HG03175 (cell line): ENCODE data around the gene ZNF280D.

Experiments
- ATAC-seq: cut with Tn5 transposase; IDR thresholded peaks from one replicate; pipeline ENCODE4 v1.9.1; 2021; ENCODE audit warnings: mild to moderate bottlenecking, moderate library complexity; ENCODE audit not compliant: unreplicated experiment

ZNF280D gene

GRCh38 chr15:56754772-56755370 lies 21.6 kb upstream of the ZNF280D start:
- no peak for ATAC-seq

- no peak for ATAC-seq
These were observed 19.7 kb upstream of the ZNF280D start for GRCh38 chr15:56752986-56753385.

- ATAC-seq: no peak
These were observed 16.7 kb upstream of the ZNF280D start for GRCh38 chr15:56749982-56750381.

GRCh38 chr15:56744701-56745683 lies 11.7 kb upstream of the ZNF280D start:
- ATAC-seq: no peak

GRCh38 chr15:56741541-56741940 lies 8.2 kb upstream of the ZNF280D start:
- ATAC-seq: no peak

- ATAC-seq: no peak
These were observed 6.8 kb upstream of the ZNF280D start for GRCh38 chr15:56739964-56740640.

- no peak for ATAC-seq
These were observed 6.2 kb upstream of the ZNF280D start for GRCh38 chr15:56739474-56739873.

GRCh38 chr15:56737791-56738190 lies 4.5 kb upstream of the ZNF280D start:
- ATAC-seq: no peak

GRCh38 chr15:56736881-56737707 lies 3.8 kb upstream of the ZNF280D start:
- ATAC-seq: no peak

GRCh38 chr15:56736308-56736707 lies 3.0 kb upstream of the ZNF280D start:
- no peak for ATAC-seq

- no peak for ATAC-seq
These were observed 2.3 kb upstream of the ZNF280D start for GRCh38 chr15:56735589-56735988.

- no peak for ATAC-seq
These were observed 815 bp upstream of the ZNF280D start for GRCh38 chr15:56734013-56734635.

GRCh38 chr15:56732886-56733135 lies 498 bp downstream of the ZNF280D start:
- ATAC-seq: no peak

GRCh38 chr15:56732135-56732885 lies 999 bp downstream of the ZNF280D start:
- peak; percentile 1 for ATAC-seq

GRCh38 chr15:56731548-56731947 lies 1.8 kb downstream of the ZNF280D start:
- ATAC-seq: no peak

- no peak for ATAC-seq
These were observed 3.7 kb downstream of the ZNF280D start for GRCh38 chr15:56729561-56729960.

- ATAC-seq: no peak
These were observed 7.9 kb downstream of the ZNF280D start for GRCh38 chr15:56725386-56725785.

- no peak for ATAC-seq
These were observed 9.1 kb downstream of the ZNF280D start for GRCh38 chr15:56724232-56724631.

- ATAC-seq: no peak
These were observed 9.5 kb downstream of the ZNF280D start for GRCh38 chr15:56723787-56724186.
